ENCODE data around the gene FKBP5.

DNA sequence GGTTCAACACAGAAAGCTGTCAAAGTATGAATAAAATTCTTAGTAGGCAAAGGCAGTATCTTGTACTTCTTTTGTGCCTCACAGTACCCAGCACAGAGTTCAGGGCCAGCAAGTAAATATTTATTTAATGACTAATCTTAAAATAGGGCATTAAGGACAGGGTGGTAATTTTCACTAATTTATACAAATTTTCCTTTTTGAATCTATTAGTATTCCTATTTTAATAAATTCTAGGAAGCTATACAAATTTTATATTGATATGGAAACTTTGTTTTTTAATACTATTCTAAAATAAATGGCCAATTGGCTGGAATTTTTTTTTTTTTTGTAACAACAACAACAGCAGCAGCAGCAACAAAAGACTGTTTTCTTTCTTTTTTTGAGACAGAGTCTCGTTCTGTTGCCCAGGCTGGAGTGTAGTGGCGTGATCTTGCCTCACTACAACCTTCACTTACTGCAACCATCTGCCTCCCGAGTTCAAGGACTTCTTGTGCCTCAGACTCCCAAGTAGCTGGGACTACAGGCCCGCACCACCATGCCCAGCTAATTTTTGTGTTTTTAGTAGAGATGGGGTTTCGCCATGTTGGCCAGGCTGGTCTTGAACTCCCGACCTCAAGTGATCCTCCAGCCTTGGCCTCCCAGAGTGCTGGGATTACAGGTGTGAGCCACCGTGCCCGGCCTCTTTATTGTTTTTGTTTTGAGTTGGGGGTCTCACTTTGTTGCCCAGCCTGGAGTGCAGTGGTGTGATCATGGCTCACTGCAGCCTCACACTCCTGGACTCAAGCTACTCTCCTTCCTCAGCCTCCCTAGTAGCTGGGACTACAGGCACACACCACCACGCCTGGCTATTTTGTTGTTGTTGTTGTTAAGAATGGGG, 85.2 kb downstream of the FKBP5 start:
- TF ChIP-seq CEBPB (IDR thresholded peaks at IDR 0.05; ENCODE audit: borderline replicate concordance in 1 of 2, low read depth in 2 of 2, low read length in 2 of 2) (no peak), CTCF (IDR thresholded peaks at IDR 0.05 in 2 of 3, conservative IDR thresholded peaks at IDR 0.05 in 1 of 3; ENCODE audit: control insufficient read depth in 2 of 3, extremely low read depth in 1 of 3, insufficient read depth in 1 of 3, low read depth in 3 of 3, low read length in 3 of 3) (no peak), SREBF1 (IDR thresholded peaks at IDR 0.05; ENCODE audit: low read length) (no peak), E2F4 (IDR thresholded peaks at IDR 0.05; ENCODE audit: low read depth, low read length) (no peak), POLR2AphosphoS5 (IDR thresholded peaks at IDR 0.05; ENCODE audit: low read length) (no peak), CREB1 (IDR thresholded peaks at IDR 0.05; ENCODE audit: low read depth) (no peak), SREBF2 (IDR thresholded peaks at IDR 0.05; ENCODE audit: low read length) (no peak), HDAC2 (IDR thresholded peaks at IDR 0.05) (no peak), GABPA (IDR thresholded peaks at IDR 0.05; ENCODE audit: low read depth) (no peak), MYC (IDR thresholded peaks at IDR 0.05; ENCODE audit: insufficient read depth, insufficient read length, insufficient replicate concordance, low read length, severe bottlenecking) (no peak)

Data from GM12878 (cell line).